A673 (cell line): ENCODE data around the gene ANXA4. TPM values are rescaled to one million over a fixed set of nuclear protein-coding genes. Genes with fewer than 3 reads are reported as not detected.

Source experiments
- BruUV-seq: library from RNA; stranded (reverse); fragments of 400-500 nt; replicated peaks from 2 replicates; lab custom pipeline; 2021; lab: Mats Ljungman, UMichigan
- CTCF ChIA-PET: fragments of 300-600 bp; sonication (Branson Sonifier 250); formaldehyde crosslinking; loops from one replicate; lab custom pipeline; 2022; ENCODE audit warnings: antibody characterized with exemption; lab: Charles Lee
- POLR2A ChIA-PET: fragments of 300-600 bp; sonication (Branson Sonifier 250); formaldehyde crosslinking; loops from one replicate; lab custom pipeline; 2022; ENCODE audit warnings: antibody characterized with exemption; ENCODE audit not compliant: low non-redundant PET; lab: Charles Lee
- DNase-seq: peaks from one replicate; pipeline ENCODE4 v3.0.0-alpha.2; 2015; ENCODE audit warnings: low spot score
- H3K27ac ChIP-seq: fragments of 200-600 bp; sonication (generic); 2 replicates; pipeline ENCODE4 v1.5.1; 2016; ENCODE audit warnings: mixed run types, low read depth, mild to moderate bottlenecking, mixed read lengths, antibody characterized with exemption, low read length; ENCODE audit not compliant: poor library complexity, severe bottlenecking
- H3K27me3 ChIP-seq: fragments of 200-600 bp; sonication (generic); replicated peaks from 2 replicates; pipeline ENCODE4 v1.6.1; 2017; ENCODE audit warnings: mixed run types, low read depth, mild to moderate bottlenecking, mixed read lengths, antibody characterized with exemption, low read length; ENCODE audit not compliant: insufficient read depth, poor library complexity
- H3K36me3 ChIP-seq: fragments of 200-600 bp; sonication (generic); 2 replicates; pipeline ENCODE4 v1.6.1; 2016; ENCODE audit warnings: mixed run types, mild to moderate bottlenecking, mixed read lengths, antibody characterized with exemption, low read length; ENCODE audit not compliant: insufficient read depth, poor library complexity, severe bottlenecking
- H3K4me1 ChIP-seq: fragments of 200-600 bp; sonication (generic); 2 replicates; pipeline ENCODE4 v1.6.1; 2017; ENCODE audit warnings: mixed run types, mild to moderate bottlenecking, mixed read lengths, antibody characterized with exemption, low read length; ENCODE audit not compliant: insufficient read depth, poor library complexity, severe bottlenecking
- H3K4me3 ChIP-seq: fragments of 200-600 bp; sonication (generic); 2 replicates; pipeline ENCODE4 v1.5.1; 2016; ENCODE audit warnings: low read depth, mixed run types, mild to moderate bottlenecking, mixed read lengths, low read length; ENCODE audit not compliant: poor library complexity, severe bottlenecking
- H3K9me3 ChIP-seq: fragments of 200-600 bp; sonication (generic); 2 replicates; pipeline ENCODE4 v1.6.1; 2016; ENCODE audit warnings: mixed run types, low read depth, mild to moderate bottlenecking, mixed read lengths, antibody characterized with exemption, low read length; ENCODE audit not compliant: poor library complexity, severe bottlenecking
- EZH2 ChIP-seq: fragments of 200-600 bp; sonication (generic); IDR thresholded peaks from 2 replicates; pipeline ENCODE4 v1.6.1; 2017; ENCODE audit warnings: borderline replicate concordance, low read depth, mild to moderate bottlenecking, mixed read lengths, antibody characterized with exemption, low read length; ENCODE audit not compliant: poor library complexity, severe bottlenecking
- intact Hi-C: fragments of 100-400 bp; cut with micrococcal nuclease; formaldehyde crosslinking; loops from one replicate; pipeline ENCODE4 v1.10.0; 2022; ENCODE audit not compliant: unreplicated experiment
- total RNA-seq: library from RNA; stranded (reverse); gene quantifications from 2 replicates; pipeline ENCODE4 v1.2.3, GENCODE V29; 2021
- TF ChIP-seq, protein P1 (sequence below): fragments of 300-800, 200-600 bp; sonication (generic); conservative IDR thresholded peaks from 2 replicates; pipeline ENCODE4 v1.5.1; 2017; ENCODE audit warnings: low read depth, mild to moderate bottlenecking, antibody characterized with exemption, low read length, moderate library complexity, mixed read lengths

Gene ANXA4
- total RNA-seq, 1 experiment from 2014 or later: 5.1 TPM

DNA sequence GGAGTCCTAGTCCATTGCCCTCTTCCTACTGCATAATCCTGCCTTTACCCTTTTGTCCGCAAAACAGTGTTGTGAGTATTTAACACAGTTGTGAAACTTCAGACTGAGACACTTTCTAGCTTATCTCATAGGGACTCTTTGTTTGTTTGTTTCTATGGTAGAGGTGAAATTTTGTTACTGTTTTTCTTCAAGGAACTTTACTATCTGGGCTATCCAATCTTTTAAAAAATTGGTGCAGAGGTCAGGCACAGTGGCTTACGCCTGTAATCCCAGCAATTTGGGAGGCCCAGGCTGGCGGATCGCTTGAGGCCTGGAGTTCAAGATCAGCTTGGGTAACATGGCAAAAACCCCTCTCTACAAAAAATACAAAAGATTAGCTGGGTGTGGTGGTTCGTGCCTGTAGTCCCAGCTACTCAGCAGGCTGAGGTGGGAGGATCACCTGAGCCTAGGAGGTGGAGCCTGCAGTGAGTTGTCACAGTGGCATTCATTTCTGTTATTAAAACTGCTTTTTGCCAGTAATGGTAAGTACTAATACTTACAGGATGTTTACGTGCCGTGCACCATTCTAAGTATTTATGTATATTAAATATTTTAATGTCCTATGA lies 106.4 kb downstream of the ANXA4 start:
- Histone ChIP-seq H3K4me3 (no peak overlapping the region), H3K27ac (no peak overlapping the region), H3K27me3 (no peaks in the 10 kb centered on the region), H3K4me1 (no peaks in the 10 kb centered on the region), H3K36me3 (peaks cover 21% of the 10 kb centered on the region), H3K9me3 (no peaks in the 10 kb centered on the region)
- POLR2A ChIA-PET: no interaction called here
- BruUV-seq: no TSS peak
- TF ChIP-seq, protein P1, sequence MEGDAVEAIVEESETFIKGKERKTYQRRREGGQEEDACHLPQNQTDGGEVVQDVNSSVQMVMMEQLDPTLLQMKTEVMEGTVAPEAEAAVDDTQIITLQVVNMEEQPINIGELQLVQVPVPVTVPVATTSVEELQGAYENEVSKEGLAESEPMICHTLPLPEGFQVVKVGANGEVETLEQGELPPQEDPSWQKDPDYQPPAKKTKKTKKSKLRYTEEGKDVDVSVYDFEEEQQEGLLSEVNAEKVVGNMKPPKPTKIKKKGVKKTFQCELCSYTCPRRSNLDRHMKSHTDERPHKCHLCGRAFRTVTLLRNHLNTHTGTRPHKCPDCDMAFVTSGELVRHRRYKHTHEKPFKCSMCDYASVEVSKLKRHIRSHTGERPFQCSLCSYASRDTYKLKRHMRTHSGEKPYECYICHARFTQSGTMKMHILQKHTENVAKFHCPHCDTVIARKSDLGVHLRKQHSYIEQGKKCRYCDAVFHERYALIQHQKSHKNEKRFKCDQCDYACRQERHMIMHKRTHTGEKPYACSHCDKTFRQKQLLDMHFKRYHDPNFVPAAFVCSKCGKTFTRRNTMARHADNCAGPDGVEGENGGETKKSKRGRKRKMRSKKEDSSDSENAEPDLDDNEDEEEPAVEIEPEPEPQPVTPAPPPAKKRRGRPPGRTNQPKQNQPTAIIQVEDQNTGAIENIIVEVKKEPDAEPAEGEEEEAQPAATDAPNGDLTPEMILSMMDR: no peak
- no peak for TF ChIP-seq EZH2
- intact Hi-C loops: no loop called here
- CTCF ChIA-PET: no interaction called here
- no peak for DNase-seq

DNA sequence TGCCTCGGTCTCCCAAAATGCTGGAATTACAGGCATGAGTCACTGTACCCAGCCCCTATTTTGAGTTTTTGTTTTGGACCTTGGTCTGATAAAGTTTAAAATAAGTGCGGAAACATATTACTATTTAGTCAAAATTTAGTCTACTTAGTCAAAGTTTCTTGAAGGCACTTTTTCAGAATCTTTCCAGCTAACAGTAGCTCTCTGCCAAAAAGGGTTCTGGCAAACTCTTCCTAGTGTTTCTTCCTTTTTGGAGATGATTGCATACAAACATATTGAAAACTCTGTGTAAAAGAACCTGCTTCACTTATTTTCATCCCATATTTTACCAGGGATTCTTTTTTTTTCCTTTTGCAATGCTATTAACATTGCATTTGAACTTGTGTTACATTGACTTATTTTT lies 116.3 kb downstream of the ANXA4 start:
- Histone ChIP-seq H3K27me3 (no peaks in the 10 kb centered on the region), H3K4me1 (no peaks in the 10 kb centered on the region), H3K36me3 (peaks cover 2% of the 10 kb centered on the region), H3K4me3 (no peak overlapping the region), H3K9me3 (no peaks in the 10 kb centered on the region), H3K27ac (no peak overlapping the region)
- intact Hi-C loops: no loop called here
- no peak for TF ChIP-seq EZH2
- TF ChIP-seq, protein P1: no peak
- ChIA-PET POLR2A (interaction anchor here (0.6 kb wide), 1 partner anchor 33 kb away, joined by 6 read pairs; no protein-coding TSS in a partner anchor), CTCF (no interaction called here)
- no TSS peak for BruUV-seq
- DNase-seq: no peak

DNA sequence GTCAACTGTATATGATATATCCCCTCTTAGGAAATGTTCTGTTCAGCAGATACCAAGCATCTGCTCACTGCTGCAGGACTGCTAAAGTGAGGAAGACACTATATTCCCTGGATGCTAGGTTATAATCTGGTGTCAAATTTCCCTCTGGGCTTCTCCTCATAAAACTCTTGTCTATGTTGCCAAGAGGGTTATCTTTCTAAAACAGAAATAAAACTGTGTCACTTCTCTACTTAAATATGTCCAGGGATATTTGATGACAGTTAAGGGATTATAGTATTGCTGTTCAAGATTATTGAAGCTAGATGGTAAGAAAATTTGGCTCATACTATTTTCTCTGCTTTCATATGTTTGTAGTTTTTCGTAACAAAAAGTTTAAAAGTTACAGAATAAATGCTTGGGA lies 121.4 kb downstream of the ANXA4 start:
- Histone ChIP-seq H3K27me3 (no peaks in the 10 kb centered on the region), H3K4me1 (no peaks in the 10 kb centered on the region), H3K9me3 (no peaks in the 10 kb centered on the region), H3K27ac (no peak overlapping the region), H3K36me3 (peaks cover 14% of the 10 kb centered on the region), H3K4me3 (no peak overlapping the region)
- ChIA-PET CTCF (interaction anchor here (0.6 kb wide), 1 partner anchor 430 kb away, joined by 4 read pairs; the partner anchor contains the start of gene SNRPG), POLR2A (no interaction called here)
- BruUV-seq: no TSS peak
- intact Hi-C loops: no loop called here
- no peak for DNase-seq
- no peak for TF ChIP-seq EZH2
- TF ChIP-seq, protein P1: no peak

Other genes with a start within 250 kb of the ANXA4 start
- gene AAK1, start 98.4 kb upstream of the ANXA4 start, total RNA-seq: 40.1 and 40.5 TPM in 2 replicates
- gene GMCL1, start 87.5 kb downstream of the ANXA4 start, total RNA-seq: 20.8 and 24.1 TPM in 2 replicates
- 72.5 and 76.3 TPM in 2 replicates for gene SNRNP27, start 151.8 kb downstream of the ANXA4 start, total RNA-seq
- gene MXD1, start 173.0 kb downstream of the ANXA4 start, total RNA-seq: 2.7 and 3.7 TPM in 2 replicates
- gene ASPRV1, start 219.5 kb downstream of the ANXA4 start, total RNA-seq: 0.59 and 0.73 TPM in 2 replicates